Activated CD8-positive, alpha-beta memory T cell treated with anti-CD3 and anti-CD28 coated beads, Interleukin-2, amount 50 U/mL, for 1 hour (primary cell): ENCODE measurements around the gene PSMB5.
A peak's percentile ranks its signal among the peaks of the same experiment; 100 is the strongest.
"Not testable (repeated sequence)": the region's sequence is repeated elsewhere in the genome, so short reads cannot be mapped to it uniquely, and the experiment has no call there.

ENCODE experiments used
- DNase-seq: peaks from one replicate; pipeline ENCODE4 v3.0.0-alpha.2; 2020; ENCODE audit errors: extremely low read depth

The PSMB5 gene

GRCh38 chr14:23015618-23016017, 19.1 kb downstream of the PSMB5 start:
- no peak for DNase-seq

DNA sequence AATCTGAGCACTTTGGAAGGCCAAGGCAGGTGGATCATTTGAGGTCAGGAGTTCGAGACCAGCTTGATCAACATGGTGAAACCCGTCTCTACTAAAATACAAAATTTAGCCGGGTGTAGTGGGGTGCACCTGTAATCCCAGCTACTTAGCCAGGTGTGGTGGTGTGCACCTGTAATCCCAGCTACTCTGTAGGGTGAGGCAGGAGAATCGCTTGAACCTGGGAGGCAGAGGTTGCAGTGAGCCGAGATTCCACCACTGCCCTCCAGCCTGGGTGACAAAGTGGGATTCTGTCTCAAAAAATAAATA, 21.0 kb downstream of the PSMB5 start:
- DNase-seq, result not testable (repeated sequence)

- no peak for DNase-seq
These were observed 21.5 kb downstream of the PSMB5 start for GRCh38 chr14:23013054-23013748.

GRCh38 chr14:23009939-23010726, 24.6 kb downstream of the PSMB5 start, which contains the start of gene C14orf93:
Gene C14orf93 (minus strand): TSS chr14:23010143. CDS start chr14:22999023, 11,120 bp downstream.
- DNase-seq, result peak; percentile 37

DNA sequence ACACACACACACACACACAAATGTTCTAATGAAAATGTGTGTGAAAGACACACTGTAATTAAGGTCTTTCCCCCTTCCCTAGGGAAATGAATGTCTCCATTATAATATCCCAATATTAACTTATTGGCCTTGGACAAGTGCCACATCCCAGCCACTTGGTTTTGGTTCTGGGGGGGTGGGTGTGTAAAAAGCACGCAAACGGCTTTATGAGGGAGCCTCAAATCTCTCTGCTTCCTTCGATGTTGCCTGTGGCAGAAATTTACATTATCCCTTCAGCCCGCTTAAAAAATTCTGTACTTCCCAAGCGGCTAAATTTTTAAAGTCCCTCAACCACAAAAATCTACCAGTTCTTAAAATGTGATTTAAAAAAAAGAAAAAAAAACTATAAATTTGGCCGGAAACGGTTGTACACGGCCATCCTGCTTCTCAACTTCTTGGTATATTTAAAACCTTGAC, 25.2 kb downstream of the PSMB5 start:
- DNase-seq, result no peak

- DNase-seq, result no peak
These were observed 25.9 kb downstream of the PSMB5 start for GRCh38 chr14:23008831-23009230.

DNA sequence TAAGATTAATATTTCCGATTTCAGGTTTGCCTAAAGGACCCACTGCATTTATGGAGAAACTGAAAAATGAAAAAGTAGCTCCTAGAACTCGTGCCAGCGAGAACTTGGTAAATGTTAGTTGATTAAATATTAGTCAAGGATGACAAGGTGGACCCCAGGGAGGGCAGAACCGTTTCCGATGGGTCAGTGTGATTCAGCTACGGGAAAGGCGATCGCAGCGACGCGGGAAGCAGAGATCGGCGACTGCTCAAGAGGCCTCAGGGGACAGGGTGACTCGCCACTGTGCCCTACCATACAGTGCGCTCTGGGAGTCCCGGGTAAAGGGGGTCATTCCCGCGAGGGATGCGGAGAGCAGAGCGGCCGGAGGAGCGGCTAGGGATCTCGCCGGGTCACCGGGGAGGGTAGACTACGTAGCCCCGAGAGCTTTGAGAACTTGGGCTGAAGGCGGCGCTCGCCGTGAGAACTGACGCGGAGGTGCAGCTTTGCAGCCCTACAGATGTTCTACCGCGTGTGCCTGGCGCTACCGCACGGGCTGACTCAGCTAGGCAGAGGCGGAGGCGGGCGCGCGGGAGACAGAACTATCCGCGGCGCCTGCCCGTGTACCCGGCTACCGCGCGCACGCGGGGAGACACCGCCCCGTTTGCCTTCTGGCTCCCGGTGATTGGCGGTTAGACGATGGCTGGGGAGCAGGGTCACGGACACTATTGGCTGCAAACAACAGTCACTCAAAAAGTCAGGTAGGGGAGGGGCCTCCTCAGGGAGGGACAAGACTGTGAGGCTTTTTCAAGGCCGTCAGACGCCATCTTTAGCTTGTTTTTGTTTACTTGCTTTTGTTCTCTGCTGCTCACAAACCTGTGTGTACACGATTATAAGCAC, 27.9 kb downstream of the PSMB5 start:
- DNase-seq, result peak; percentile 92

GRCh38 chr14:23006188-23006534, 28.5 kb downstream of the PSMB5 start:
- no peak for DNase-seq

DNA sequence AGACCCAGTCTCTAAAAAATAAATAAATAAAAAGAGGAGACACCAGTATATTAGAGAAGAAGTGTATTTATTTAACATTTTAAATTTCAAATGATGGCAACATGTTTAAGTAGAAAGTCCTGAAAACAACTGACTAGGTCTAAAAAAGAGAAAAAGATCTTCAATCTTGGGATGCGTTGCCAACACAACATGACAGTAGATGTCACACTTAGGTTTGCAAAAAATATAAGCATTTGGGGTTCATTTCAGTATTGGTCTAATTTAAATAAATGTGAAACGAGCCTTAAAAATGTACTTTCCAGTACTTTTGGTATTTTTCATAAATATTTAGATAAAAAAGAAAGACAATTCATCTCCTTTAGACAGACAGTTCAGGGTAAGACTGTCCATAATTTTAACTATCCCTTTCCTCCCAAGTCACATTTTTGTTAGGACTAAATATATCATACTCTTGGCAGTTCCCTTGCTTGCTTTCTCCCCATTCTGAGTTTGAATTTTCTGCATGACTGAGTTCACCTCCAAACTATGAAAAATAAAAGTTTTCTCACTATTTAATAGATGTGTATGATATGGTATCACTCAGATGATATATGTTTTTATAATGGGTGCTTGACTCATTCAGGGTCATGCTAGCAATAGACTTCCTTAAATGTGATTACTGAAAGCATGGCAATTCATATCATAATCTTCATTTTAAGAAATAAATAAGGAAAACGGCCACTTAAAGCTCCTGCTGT, 29.1 kb downstream of the PSMB5 start:
- no peak for DNase-seq

GRCh38 chr14:23004274-23004673, 30.4 kb downstream of the PSMB5 start:
- DNase-seq, result not testable (repeated sequence)

- no peak for DNase-seq
These were observed 32.1 kb downstream of the PSMB5 start for GRCh38 chr14:23002592-23002991.

DNA sequence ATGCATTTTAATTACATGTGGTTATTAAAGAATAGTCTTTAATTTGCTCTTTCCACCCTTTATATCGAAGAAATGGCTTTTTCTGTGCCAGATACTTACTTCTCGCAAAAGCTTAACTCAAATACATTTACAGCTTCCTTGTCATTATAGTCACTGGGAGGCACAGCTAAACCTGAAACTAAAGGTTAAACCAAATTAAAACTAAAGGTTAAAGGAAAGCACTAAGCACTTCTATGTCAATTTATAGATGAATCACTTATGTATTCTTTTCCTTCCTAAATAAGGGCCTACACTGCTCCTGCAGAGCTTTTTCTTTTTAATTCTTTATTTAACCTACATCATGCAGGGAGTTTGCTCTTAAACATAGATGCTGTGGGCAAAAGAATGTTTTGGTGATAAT, 33.8 kb downstream of the PSMB5 start:
- DNase-seq, result no peak

GRCh38 chr14:22998329-22999012, 36.2 kb downstream of the PSMB5 start:
- no peak for DNase-seq

GRCh38 chr14:22997676-22998323, 36.9 kb downstream of the PSMB5 start:
- no peak for DNase-seq

DNA sequence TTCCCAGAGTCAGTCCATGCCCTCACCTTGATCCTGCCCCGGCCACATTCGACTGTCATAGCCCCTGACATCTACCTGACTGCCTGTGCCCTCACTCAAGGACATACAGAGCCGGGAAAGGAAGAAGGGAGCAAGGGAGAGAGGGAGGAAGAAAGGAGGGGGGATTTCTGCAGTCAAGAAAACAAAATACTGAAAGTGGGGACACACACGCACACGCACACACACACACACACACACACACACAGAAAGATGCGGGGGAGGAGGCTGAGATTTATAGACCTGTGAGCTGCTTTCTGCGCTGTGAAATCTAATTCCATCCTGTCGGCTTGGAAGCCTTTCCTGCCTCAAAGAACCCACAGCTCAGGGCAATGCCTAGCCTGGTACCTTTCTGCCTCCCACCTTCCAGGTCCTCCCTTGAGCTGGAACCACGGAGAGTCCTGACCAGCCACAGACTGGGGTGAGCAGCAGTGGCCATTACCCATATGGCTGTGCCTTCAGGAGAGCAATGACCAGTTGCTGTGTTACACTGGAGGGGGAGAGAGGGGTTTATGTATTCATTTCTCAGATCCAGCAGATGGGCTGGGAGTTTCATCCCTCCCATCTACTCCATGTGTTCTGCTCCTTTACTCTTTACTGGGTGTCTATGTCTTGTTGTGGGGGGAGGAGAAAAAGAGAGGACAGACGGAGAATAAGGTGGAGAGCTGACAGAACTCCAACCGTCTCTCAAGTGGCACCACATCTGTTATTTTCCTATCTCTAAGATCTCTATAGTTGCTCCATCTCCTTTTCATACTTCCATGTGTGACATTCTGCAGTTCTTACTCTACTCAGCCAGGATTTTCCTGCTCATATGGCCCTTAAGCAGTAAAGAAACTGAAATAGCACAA, 37.7 kb downstream of the PSMB5 start:
- no peak for DNase-seq

DNA sequence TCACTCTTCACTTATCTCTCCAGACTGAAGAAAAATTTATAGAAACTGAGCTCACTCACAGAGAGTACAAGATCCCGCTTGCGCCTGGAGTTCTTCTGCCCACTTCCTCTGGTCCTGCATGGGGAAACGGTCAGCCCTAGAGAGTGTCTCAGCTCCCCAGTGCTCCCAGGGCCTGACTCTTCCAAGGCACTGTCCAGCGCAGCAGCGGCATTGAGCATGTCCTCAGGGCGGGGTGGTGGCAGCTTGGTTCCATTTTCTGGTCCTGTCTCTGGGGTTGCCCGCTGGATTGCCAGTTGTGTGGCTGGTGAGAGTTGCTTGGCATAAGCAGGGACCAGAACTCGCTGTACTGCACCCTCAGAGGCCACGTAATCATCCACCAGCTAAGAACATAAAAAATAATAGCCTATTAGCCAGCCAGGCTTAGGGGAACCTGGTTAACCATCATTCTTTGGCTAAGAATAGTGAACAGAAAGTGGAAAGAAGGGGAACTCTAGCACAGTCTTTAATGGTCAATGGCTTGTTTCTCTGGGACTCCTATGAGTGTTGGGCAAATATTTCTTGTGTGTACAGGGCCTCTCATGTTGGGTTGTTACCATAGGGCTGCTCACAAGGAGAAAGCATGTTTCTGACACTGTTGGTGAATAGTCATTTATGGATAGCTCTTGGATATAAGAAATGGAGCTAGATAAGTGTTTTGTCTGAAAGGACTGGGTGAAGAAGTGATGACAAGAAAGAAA, 38.6 kb downstream of the PSMB5 start:
- no peak for DNase-seq

DNA sequence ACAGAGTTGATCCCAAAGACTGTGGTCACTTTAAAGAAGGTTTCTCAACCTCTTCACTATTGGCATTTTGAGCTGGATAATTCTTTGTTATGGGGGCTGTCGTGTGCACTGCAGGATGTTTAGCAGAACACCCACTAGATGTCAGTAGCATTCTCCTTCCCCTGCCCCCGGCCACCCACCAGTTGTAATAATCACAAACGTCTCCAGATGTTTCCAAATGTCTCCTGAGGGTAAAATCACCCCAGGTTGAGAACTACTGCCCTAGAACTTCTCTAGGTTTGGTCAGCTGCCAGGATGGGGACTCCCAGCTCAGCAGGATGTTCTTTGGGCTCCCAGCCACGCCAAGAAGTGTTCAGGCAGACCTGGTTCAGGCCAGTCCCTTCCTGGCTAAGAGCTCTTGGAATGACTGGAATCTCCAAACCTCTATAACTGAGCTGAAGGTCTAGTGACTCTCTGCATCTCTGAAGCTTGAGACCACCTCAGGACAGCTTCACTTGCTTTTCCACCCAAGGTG, 39.9 kb downstream of the PSMB5 start:
- DNase-seq, result no peak

GRCh38 chr14:22993517-22993916, 41.2 kb downstream of the PSMB5 start:
- DNase-seq, result no peak

DNA sequence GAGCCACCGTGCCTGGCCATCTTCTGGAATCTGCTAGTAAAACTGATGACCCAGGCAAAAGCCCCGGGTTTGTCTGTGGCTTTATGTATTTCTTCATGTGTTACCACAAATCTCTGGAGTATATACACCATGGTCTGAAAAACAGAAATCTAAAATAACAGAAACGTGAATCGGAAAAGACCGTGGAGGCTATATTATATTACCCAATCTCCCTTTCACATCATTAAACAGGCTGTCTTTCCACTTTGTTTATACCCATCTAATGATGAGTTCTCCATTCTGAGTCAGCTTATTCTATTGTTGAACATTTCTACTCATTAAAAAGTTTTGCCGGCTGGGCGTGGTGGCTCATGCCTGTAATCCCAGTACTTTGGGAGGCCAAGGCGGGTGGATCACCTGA, 42.8 kb downstream of the PSMB5 start:
- no peak for DNase-seq
